Mononuclear cell (primary cell): Measurements from ENCODE around the gene MPI. TPM values are rescaled to one million over a fixed set of nuclear protein-coding genes. Genes with fewer than 3 reads are reported as not detected.
"Not testable (repeated sequence)": the region's sequence is repeated elsewhere in the genome, so short reads cannot be mapped to it uniquely, and the experiment has no call there.

Source experiments
- H3K27me3 ChIP-seq: 2 replicates; pipeline ENCODE4 v1.6.0; 2011; ENCODE audit warnings: low read length, control low read depth; ENCODE audit not compliant: insufficient read depth
- H3K4me1 ChIP-seq: 2 replicates; pipeline ENCODE4 v1.5.1; 2011; ENCODE audit warnings: mild to moderate bottlenecking, low read length, control low read depth; ENCODE audit not compliant: insufficient read depth
- H3K4me3 ChIP-seq: 2 replicates; pipeline ENCODE4 v1.5.1; 2011; ENCODE audit warnings: mild to moderate bottlenecking, low read length, moderate library complexity
- H3K9me3 ChIP-seq: 2 replicates; pipeline ENCODE4 v1.5.1; 2011; ENCODE audit warnings: low read depth, mild to moderate bottlenecking, control low read depth, low read length
- total RNA-seq: library from RNA; depleted of rRNA; stranded (reverse); fragments of >200 nt; gene quantifications from one replicate; pipeline ENCODE4 v1.2.3, GENCODE V29; 2012

The MPI gene
- total RNA-seq, 1 donor, result 26.0 TPM

DNA sequence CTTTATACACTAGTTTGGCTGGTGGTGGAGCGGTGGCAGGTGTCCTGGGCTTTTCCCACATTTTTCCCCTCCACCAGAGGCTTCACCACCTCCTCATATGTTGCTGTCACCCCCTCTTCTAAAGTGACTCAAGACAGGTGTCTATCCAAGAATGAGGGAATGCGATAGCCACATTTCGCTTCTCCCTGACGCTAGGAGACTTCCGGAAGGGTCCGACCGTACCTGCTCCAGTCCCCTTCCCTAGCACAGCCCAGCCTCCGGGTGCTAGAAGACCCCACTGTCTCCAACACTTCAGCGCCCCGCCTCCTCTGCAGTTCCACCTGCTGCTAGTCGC is 17.2 kb upstream of the MPI start:
- H3K4me1 ChIP-seq, result peaks cover 56% of the 10 kb centered on the region
- no peaks in the 10 kb centered on the region for H3K27me3 ChIP-seq
- H3K4me3 ChIP-seq, result peak overlapping the region; percentile 71
- no peaks in the 10 kb centered on the region for H3K9me3 ChIP-seq

GRCh38 chr15:74873036-74873755 is 16.6 kb upstream of the MPI start, which contains the start of gene SCAMP2:
Gene SCAMP2 (minus strand): TSS chr15:74873365. CDS start chr15:74873255, 110 bp downstream.
- H3K9me3 ChIP-seq, result no peaks in the 10 kb centered on the region
- H3K4me3 ChIP-seq, result peak within 1 kb of the TSS; percentile 71
- H3K27me3 ChIP-seq, result no peaks in the 10 kb centered on the region
- peaks cover 51% of the 10 kb centered on the region for H3K4me1 ChIP-seq

DNA sequence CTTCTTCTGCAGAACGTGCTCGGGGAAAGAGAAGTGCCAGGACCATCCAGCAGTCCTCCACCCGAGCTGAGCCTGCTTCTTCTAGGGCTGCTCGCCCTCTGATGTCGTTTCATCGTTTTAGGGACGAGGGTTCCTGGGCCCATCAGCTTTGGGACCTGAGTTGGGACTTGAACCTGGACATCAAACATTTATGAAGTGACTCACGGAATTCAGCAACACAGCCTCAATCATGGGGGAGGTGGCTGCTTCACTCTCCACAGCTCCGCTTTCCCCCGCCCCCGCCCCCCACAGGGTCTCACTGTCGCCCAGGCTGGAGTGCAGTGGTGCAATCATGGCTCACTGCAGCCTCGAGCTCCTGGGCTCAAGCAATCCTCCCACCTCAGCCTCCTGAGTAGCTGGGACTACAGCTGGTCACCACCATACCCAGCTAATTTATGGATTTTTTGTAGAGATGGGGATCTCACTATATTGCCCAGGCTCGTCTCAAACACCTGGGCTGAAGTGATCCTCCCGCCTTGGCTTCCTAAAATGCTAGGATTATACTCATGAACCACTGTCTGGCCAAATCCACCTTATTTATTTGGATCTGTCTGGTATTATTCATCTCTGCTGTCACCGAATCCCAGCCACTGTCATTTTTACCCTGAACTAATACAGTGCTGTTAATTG is 16.0 kb upstream of the MPI start:
- Histone ChIP-seq H3K4me3 (peak overlapping the region; percentile 71), H3K9me3 (no peaks in the 10 kb centered on the region), H3K27me3 (no peaks in the 10 kb centered on the region), H3K4me1 (peaks cover 44% of the 10 kb centered on the region)

GRCh38 chr15:74878273-74878672 is 11.6 kb upstream of the MPI start:
- Histone ChIP-seq H3K4me1 (peaks cover 6% of the 10 kb centered on the region), H3K27me3 (no peaks in the 10 kb centered on the region), H3K4me3 (no peak overlapping the region), H3K9me3 (no peaks in the 10 kb centered on the region)

DNA sequence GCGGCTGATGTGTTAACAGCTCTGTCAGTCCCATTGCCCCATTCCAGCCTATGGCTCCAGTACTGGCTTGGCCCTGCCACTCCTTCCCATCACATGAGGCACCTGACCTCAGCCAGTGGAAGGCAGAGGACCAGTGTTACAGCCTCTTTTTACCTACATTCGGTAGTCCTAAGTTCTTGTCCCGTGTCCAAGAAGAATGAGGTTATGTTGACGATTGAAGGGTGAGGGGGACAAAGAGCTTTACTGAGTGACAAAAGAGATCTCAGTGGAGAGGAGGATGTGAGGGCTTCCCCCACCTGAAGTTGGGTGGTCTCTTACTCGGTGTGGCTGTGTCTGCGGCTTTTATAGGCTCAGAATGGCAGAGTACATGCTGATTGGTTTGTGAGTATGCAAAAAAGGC is 7.3 kb upstream of the MPI start:
- Histone ChIP-seq H3K4me3 (no peak overlapping the region), H3K4me1 (peaks cover 32% of the 10 kb centered on the region), H3K9me3 (no peaks in the 10 kb centered on the region), H3K27me3 (no peaks in the 10 kb centered on the region)

DNA sequence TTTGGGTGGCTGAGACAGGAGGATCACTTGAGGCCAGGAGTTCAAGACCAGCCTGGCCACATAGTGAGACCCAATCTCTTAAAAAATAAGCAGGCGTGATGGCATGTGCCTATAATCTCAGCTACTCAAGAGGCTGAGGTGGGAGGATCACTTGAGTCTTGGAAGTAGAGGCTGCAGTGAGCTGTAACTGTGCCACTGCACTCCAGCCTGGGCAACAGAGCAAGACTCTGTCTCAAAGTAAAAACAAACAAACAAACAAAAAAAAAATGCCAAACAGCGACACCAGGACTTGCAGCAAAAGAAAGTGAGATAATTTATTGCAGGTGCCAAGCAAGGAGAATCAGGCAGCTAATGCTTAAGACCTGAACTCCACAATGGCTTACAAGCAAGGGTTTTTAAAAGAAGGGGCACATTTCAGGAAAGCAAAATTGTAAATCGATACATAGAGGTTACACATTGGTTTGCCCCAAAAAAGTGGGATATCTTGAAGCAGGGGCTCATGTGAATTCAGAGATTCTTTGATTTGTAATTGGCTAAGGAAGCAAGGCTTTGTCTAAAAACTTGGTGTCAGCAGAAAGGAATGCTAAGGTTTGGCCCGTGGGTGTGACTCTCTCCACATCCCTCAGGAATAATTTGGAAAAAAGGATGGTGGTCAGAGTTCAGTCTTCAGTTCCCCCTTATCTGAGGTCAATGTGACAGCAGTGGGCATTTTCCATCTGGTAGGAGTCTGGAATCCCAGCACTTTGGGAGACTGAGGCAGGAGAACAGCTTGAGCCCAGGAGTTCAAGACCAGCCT is 5.2 kb upstream of the MPI start:
- H3K4me1 ChIP-seq, result peaks cover 41% of the 10 kb centered on the region
- no peaks in the 10 kb centered on the region for H3K9me3 ChIP-seq
- no peak overlapping the region for H3K4me3 ChIP-seq
- no peaks in the 10 kb centered on the region for H3K27me3 ChIP-seq

- H3K9me3 ChIP-seq, result no peaks in the 10 kb centered on the region
- H3K27me3 ChIP-seq, result no peaks in the 10 kb centered on the region
- H3K4me1 ChIP-seq, result peaks cover 47% of the 10 kb centered on the region
- H3K4me3 ChIP-seq, result no peak overlapping the region
Measured at GRCh38 chr15:74885461-74885860, 4.4 kb upstream of the MPI start.

GRCh38 chr15:74887537-74888193 is 2.2 kb upstream of the MPI start:
- not testable (repeated sequence) for H3K9me3 ChIP-seq, H3K27me3 ChIP-seq, H3K4me3 ChIP-seq
- H3K4me1 ChIP-seq, result peaks cover 55% of the 10 kb centered on the region

GRCh38 chr15:74888716-74889115 is 1.1 kb upstream of the MPI start:
- no peaks in the 10 kb centered on the region for H3K9me3 ChIP-seq
- H3K4me1 ChIP-seq, result peaks cover 62% of the 10 kb centered on the region
- H3K4me3 ChIP-seq, result no peak overlapping the region
- H3K27me3 ChIP-seq, result no peaks in the 10 kb centered on the region

DNA sequence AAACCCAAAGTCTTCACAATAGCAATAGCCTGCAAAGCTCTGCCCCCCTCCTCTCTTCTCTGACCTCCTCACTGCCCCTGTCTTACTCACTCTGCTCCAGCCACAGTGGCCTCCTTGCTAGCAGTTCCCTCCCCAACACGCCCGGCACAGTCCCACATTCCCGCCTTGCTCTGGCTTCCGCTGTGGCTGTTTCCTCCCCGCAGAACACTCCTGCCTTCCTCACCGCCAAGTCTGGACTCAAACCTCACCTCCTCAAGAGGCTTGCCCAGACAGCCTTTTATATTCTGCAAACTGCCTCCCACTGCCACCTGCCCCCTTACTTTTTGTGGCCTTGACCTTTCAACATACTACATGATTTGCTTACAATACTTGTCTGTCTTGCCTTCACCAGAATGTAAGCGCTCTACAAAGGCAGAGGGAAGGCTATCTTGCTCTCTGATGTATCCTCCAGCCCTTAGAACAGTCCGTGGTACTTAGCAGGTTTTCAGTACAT is 406 bp upstream of the MPI start:
- Histone ChIP-seq H3K9me3 (no peaks in the 10 kb centered on the region), H3K4me1 (peaks cover 62% of the 10 kb centered on the region), H3K4me3 (peak overlapping the region; percentile 61), H3K27me3 (no peaks in the 10 kb centered on the region)

- Histone ChIP-seq H3K9me3 (no peaks in the 10 kb centered on the region), H3K4me3 (peak overlapping the region; percentile 61), H3K4me1 (peaks cover 52% of the 10 kb centered on the region), H3K27me3 (no peaks in the 10 kb centered on the region)
Measured at GRCh38 chr15:74890665-74890960, 771 bp downstream of the MPI start.

- no peak overlapping the region for H3K4me3 ChIP-seq
- no peaks in the 10 kb centered on the region for H3K9me3 ChIP-seq
- H3K4me1 ChIP-seq, result peaks cover 43% of the 10 kb centered on the region
- no peaks in the 10 kb centered on the region for H3K27me3 ChIP-seq
Measured at GRCh38 chr15:74891469-74891868, 1.6 kb downstream of the MPI start.

- no peak overlapping the region for H3K4me3 ChIP-seq
- no peaks in the 10 kb centered on the region for H3K9me3 ChIP-seq
- peaks cover 41% of the 10 kb centered on the region for H3K4me1 ChIP-seq
- no peaks in the 10 kb centered on the region for H3K27me3 ChIP-seq
Measured at GRCh38 chr15:74892313-74892712, 2.5 kb downstream of the MPI start.

- H3K4me1 ChIP-seq, result peaks cover 41% of the 10 kb centered on the region
- H3K27me3 ChIP-seq, result no peaks in the 10 kb centered on the region
- no peak overlapping the region for H3K4me3 ChIP-seq
- H3K9me3 ChIP-seq, result no peaks in the 10 kb centered on the region
Measured at GRCh38 chr15:74892931-74893330, 3.1 kb downstream of the MPI start.

DNA sequence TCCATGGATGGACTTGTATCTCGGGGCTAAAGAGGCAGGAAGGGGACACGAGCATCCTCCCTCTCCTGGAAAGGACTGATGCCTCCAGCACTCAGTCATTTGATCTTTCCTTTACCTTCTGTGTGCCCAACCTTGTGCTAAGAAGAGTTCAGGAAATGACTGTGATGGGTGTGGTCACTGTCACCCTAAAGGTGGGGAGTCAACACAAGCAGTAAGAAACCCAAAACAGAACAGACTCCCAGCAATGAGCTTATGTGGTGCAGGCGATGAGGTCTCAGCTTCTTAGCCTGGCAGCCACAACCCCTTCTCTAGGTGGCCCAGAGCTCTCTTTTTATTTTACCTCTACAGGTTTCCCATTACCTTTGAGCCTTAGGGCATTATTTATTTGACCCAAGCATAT is 3.8 kb downstream of the MPI start:
- Histone ChIP-seq H3K9me3 (no peaks in the 10 kb centered on the region), H3K4me1 (peaks cover 41% of the 10 kb centered on the region), H3K4me3 (no peak overlapping the region), H3K27me3 (no peaks in the 10 kb centered on the region)
